Erythroblast (primary cell): ENCODE measurements around the gene GLS2.

Experiments used
- GATA1 ChIP-seq: IDR thresholded peaks from 2 replicates; pipeline ENCODE4 v1.6.1; 2011; ENCODE audit warnings: low read depth, mild to moderate bottlenecking, control low read depth, low read length, moderate library complexity
- POLR2A ChIP-seq: IDR thresholded peaks from 2 replicates; pipeline ENCODE4 v1.6.1; 2011; ENCODE audit warnings: mild to moderate bottlenecking, low read length

- TF ChIP-seq POLR2A (no peak), GATA1 (no peak)
Measured at GRCh38 chr12:56528846-56529245, 40.9 kb upstream of the GLS2 start.
